HG02943 (cell line): ENCODE measurements around the gene KRTAP1-1.
"Not testable (repeated sequence)": the region's sequence is repeated elsewhere in the genome, so short reads cannot be mapped to it uniquely, and the experiment has no call there.

Experiments used
- ATAC-seq: cut with Tn5 transposase; IDR thresholded peaks from one replicate; pipeline ENCODE4 v1.9.1; 2021; ENCODE audit warnings: mild to moderate bottlenecking, low read depth, moderate library complexity; ENCODE audit not compliant: unreplicated experiment

KRTAP1-1 gene, protein sequence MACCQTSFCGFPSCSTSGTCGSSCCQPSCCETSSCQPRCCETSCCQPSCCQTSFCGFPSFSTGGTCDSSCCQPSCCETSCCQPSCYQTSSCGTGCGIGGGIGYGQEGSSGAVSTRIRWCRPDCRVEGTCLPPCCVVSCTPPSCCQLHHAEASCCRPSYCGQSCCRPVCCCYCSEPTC

GRCh38 chr17:41040783-41041571, at the start of gene KRTAP1-1:
Gene KRTAP1-1, minus strand, starts transcription at chr17:41041450. Its CDS starts 53 bp downstream, at chr17:41041397.
- ATAC-seq: not testable (repeated sequence)

DNA sequence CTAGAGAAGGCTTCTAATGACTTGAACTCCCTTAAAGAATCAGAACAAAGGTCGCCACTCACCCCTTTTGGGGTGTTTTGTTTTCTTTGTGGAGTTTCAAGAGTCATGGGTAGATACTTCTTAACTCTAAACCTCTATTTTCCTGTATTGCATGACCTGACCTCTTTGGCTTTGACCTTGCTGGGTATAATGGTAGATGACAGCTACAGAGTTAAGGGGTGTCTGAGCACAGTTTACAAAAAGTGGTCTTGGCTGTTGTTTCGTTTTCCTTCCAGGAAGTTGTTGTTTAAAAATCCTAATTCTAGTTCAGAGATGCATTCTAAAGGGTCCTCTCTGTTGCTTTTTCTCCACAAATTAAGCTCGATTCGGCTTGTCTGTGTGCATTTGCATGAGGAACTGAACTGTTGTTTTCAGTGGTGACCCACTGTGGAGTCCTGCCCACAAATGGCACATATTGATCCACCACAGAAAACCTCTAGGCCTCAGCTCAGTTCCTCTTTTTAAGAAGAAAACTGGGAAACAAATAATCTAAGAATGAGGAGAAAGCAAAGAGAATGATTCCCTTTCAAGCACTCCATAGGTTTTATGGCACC, 47.6 kb upstream of the KRTAP1-1 start:
- ATAC-seq: not testable (repeated sequence)

GRCh38 chr17:41084100-41084856, 43.0 kb upstream of the KRTAP1-1 start, which contains the start of gene KRTAP4-7:
Gene KRTAP4-7, plus strand, starts transcription at chr17:41084150. Its CDS starts 57 bp downstream, at chr17:41084207.
- not testable (repeated sequence) for ATAC-seq

GRCh38 chr17:41083427-41083826, 42.2 kb upstream of the KRTAP1-1 start:
- ATAC-seq: not testable (repeated sequence)

- ATAC-seq: no peak
These were observed 41.4 kb upstream of the KRTAP1-1 start for GRCh38 chr17:41082626-41083025.

DNA sequence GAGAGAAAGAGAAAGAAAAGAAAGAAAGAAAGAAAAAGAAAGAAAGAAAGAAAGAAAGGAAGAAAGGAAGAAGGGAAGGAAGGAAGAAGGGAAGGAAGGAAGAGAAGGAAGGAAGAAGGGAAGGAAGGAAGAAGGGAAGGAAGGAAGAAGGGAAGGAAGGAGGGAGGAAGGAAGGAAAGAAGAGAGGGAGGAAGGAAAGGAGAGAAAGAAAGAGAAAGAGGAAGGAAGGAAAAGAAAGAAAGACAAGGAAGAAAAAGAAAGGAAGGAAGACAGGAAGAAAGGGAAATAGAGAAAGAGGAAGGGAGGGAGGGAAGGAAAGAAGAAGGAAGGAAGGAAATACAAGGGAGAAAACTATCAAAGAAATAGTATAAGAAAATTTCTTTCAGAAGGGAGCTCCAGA, 35.5 kb upstream of the KRTAP1-1 start:
- ATAC-seq: no peak

- ATAC-seq: no peak
These were observed 32.4 kb upstream of the KRTAP1-1 start for GRCh38 chr17:41073676-41074075.

- ATAC-seq: no peak
These were observed 30.5 kb upstream of the KRTAP1-1 start for GRCh38 chr17:41071606-41072360.

GRCh38 chr17:41069031-41069430, 27.8 kb upstream of the KRTAP1-1 start:
- ATAC-seq: no peak

- no peak for ATAC-seq
These were observed 26.0 kb upstream of the KRTAP1-1 start for GRCh38 chr17:41067281-41067680.

DNA sequence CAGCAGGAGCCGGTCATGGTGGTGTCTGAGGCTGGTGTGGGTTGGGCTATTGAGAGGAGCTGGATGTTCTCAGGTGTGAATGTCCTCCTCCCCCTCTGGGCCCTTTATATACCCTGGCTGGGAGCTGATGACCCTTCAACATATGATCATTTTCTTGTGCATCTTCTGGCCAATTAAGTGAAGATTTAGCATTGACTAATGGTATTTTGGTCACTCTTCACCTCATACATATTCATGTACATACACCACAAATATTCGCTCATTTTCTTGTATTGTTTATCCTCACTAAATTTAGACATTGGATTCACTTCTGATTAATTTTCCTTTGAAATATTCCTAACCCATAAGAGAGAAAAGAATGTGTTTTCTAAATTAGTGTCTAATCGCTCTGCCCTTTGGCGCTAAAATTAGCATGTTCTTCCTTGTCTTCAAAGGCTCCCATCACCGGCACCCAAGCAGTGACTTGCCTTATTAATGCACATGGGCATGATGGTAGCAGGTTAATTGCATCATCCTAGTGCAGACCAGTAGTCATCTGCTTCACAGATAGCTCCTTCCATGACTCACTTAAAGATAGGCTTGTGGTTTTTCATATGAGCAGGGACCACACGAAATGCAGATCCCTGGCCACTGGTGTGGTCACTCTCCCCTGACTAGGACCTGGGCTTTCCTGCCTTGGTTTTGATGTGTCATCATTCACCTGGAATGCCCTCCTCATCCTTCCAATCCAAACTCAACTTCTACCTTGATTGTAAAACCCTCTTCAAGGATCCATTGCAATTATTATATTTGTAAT, 24.8 kb upstream of the KRTAP1-1 start, which contains the start of gene KRTAP2-4:
Gene KRTAP2-4, minus strand, starts transcription at position 51 of the 796 bp plus-strand sequence. Its CDS starts 34 bp downstream, at position 17.
- no peak for ATAC-seq

- not testable (repeated sequence) for ATAC-seq
These were observed 23.9 kb upstream of the KRTAP1-1 start for GRCh38 chr17:41065016-41065689.

- no peak for ATAC-seq
These were observed 23.1 kb upstream of the KRTAP1-1 start for GRCh38 chr17:41064301-41064700.

DNA sequence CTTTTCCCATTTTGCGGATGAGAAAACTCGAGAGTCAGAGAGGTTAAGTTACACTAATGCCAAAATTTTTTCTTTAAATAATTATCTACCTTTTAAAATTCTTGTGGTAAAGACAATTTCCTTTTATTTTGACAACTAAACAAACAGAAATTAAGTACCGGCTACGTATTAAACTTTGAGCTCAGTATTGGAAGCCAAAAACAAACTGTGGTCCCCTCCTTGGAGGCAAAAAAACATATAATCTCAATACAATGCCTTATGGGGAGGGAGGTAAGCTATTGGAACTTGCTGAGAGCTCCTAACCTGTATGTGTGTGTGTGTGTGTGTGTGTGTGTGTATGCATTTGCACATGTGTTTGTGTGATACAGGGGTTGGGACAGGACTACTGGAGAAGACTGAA, 22.2 kb upstream of the KRTAP1-1 start:
- no peak for ATAC-seq

- ATAC-seq: no peak
These were observed 20.7 kb upstream of the KRTAP1-1 start for GRCh38 chr17:41061964-41062363.

GRCh38 chr17:41060052-41060604, 18.9 kb upstream of the KRTAP1-1 start, which contains the start of gene KRTAP2-3:
Gene KRTAP2-3, minus strand, starts transcription at chr17:41060114. Its CDS starts 64 bp downstream, at chr17:41060050.
- ATAC-seq: no peak

- ATAC-seq: not testable (repeated sequence)
These were observed 18.2 kb upstream of the KRTAP1-1 start for GRCh38 chr17:41059276-41060051.
